Uterus (tissue), 4 donors: Measurements from ENCODE around the gene ABCE1. TPM values are rescaled to one million over a fixed set of nuclear protein-coding genes. Genes with fewer than 3 reads are reported as not detected.
"Not testable (repeated sequence)": the region's sequence is repeated elsewhere in the genome, so short reads cannot be mapped to it uniquely, and the experiment has no call there.

Source experiments
- DNase-seq, 2 donors: peaks; one replicate each; pipeline ENCODE4 v3.0.0-alpha.2; 2019 to 2020
- H3K27ac ChIP-seq, 2 donors: fragments of 200-600 bp; sonication (generic); 1 replicate in 1 of 2; 2 replicates in 1 of 2; pipeline ENCODE4 v1.5.1; 2016 to 2018
- H3K27me3 ChIP-seq, 2 donors: fragments of 200-600 bp; sonication (generic); one replicate each; pipeline ENCODE4 v1.5.1; 2018 to 2019; ENCODE audit warnings: control low read depth in 1 of 2
- H3K36me3 ChIP-seq, 2 donors: fragments of 200-600 bp; sonication (generic); one replicate each; pipeline ENCODE4 v1.5.1; 2019; ENCODE audit warnings: control low read depth in 1 of 2
- H3K4me1 ChIP-seq, 2 donors: fragments of 200-600 bp; sonication (generic); one replicate each; pipeline ENCODE4 v1.5.1; 2018 to 2019; ENCODE audit warnings: control low read depth in 1 of 2
- H3K4me3 ChIP-seq, 2 donors: fragments of 200-600 bp; sonication (generic); 1 replicate in 1 of 2; 2 replicates in 1 of 2; pipeline ENCODE4 v1.5.1; 2018 to 2019; ENCODE audit warnings: mild to moderate bottlenecking in 1 of 2
- H3K9me3 ChIP-seq, 2 donors: fragments of 200-600 bp; sonication (generic); one replicate each; pipeline ENCODE4 v1.5.1; 2019; ENCODE audit warnings: control low read depth in 1 of 2
- POLR2A ChIP-seq, 2 donors: fragments of 450-650 bp; IDR thresholded peaks; one replicate each; pipeline ENCODE4 v1.6.1; 2016; ENCODE audit warnings: antibody characterized with exemption in 2 of 2, mild to moderate bottlenecking in 1 of 2, moderate library complexity in 1 of 2
- intact Hi-C: fragments of 100-400 bp; cut with DNase I; formaldehyde crosslinking; loops from one replicate; pipeline ENCODE4 v1.15.1; 2023; ENCODE audit warnings: low total_unique reads
- total RNA-seq, 4 donors: library from RNA; depleted of rRNA in 3 of 4; stranded (reverse); fragments of >200 nt in 3 of 4; gene quantifications; one replicate each; pipeline versions ENCODE4 v1.1.0 to v1.2.4, GENCODE V29; 2014 to 2023
- TF ChIP-seq, protein P1 (sequence below), 4 experiments: fragments of 200-600 bp in 2 of 4; fragments of 450-650 bp in 2 of 4; sonication (generic) in 2 of 4; IDR thresholded peaks; one replicate each; pipeline ENCODE4 v1.5.1; 2016 to 2019; ENCODE audit warnings: antibody characterized with exemption in 4 of 4, mild to moderate bottlenecking in 2 of 4, moderate library complexity in 1 of 4
- donor health status: DM: yes; HTN: yes; CAD: no.

The ABCE1 gene
- total RNA-seq, 4 donors from 2014 or later, result 53.2 to 135 (median 83.5) TPM

DNA sequence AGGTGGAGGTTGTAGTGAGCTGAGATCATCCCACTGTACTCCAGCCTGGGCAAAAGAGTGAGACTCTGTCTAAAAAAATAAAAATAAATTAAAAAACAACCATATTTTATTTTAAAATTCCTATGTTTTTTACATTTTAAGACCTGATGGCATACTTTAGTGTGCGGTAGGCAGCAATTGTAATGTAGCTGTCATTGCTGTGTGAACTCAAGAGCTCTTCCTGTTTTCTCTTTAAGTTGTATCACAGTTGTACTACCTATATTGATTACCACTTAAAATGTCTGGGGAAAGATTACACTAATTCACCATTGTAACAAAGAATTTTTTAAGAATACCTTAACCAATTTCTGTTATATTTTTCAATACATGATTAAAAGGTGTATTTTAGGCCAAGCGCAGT lies 27.3 kb downstream of the ABCE1 start:
- DNase-seq, result no peak
- no peaks in the 10 kb centered on the region for H3K9me3 ChIP-seq
- intact Hi-C loops, result no loop called here
- H3K27ac ChIP-seq, result no peak overlapping the region
- no peak overlapping the region for H3K4me3 ChIP-seq
- no peaks in the 10 kb centered on the region for H3K4me1 ChIP-seq
- no peaks in the 10 kb centered on the region for H3K36me3 ChIP-seq
- TF ChIP-seq, protein P1, sequence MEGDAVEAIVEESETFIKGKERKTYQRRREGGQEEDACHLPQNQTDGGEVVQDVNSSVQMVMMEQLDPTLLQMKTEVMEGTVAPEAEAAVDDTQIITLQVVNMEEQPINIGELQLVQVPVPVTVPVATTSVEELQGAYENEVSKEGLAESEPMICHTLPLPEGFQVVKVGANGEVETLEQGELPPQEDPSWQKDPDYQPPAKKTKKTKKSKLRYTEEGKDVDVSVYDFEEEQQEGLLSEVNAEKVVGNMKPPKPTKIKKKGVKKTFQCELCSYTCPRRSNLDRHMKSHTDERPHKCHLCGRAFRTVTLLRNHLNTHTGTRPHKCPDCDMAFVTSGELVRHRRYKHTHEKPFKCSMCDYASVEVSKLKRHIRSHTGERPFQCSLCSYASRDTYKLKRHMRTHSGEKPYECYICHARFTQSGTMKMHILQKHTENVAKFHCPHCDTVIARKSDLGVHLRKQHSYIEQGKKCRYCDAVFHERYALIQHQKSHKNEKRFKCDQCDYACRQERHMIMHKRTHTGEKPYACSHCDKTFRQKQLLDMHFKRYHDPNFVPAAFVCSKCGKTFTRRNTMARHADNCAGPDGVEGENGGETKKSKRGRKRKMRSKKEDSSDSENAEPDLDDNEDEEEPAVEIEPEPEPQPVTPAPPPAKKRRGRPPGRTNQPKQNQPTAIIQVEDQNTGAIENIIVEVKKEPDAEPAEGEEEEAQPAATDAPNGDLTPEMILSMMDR (IDR thresholded peaks at IDR 0.05), result no peak
- TF ChIP-seq POLR2A (IDR thresholded peaks at IDR 0.05), result no peak
- no peaks in the 10 kb centered on the region for H3K27me3 ChIP-seq

DNA sequence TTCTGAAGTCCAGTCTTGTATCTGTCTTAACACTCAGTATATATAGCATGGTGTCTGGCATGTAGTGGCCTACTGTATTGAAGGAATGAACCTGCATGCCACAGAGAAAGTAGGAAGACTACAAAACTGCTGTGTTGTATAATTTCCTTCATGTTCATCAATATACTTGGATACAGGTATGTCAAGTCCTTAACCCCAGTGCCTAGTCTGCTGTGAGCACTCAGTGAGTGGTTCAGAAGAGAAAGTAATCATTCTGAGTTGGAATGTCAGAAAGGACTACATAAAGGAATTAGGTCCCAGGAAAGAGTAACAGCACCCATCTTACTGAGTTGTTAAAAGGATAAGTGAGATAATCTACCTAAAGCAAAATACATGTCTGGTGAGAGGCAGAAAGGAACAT lies 32.0 kb downstream of the ABCE1 start:
- intact Hi-C loops, result no loop called here
- Histone ChIP-seq H3K27ac (peak overlapping the region in 1 of 2 donors; percentile 46), H3K4me1 (peaks cover 0 to 4% of the 10 kb centered on the region in 2 donors), H3K4me3 (no peak overlapping the region), H3K27me3 (no peaks in the 10 kb centered on the region), H3K9me3 (no peaks in the 10 kb centered on the region), H3K36me3 (no peaks in the 10 kb centered on the region)
- DNase-seq, result no peak
- TF ChIP-seq, protein P1 (IDR thresholded peaks at IDR 0.05), result no peak
- no peak for TF ChIP-seq POLR2A (IDR thresholded peaks at IDR 0.05)

DNA sequence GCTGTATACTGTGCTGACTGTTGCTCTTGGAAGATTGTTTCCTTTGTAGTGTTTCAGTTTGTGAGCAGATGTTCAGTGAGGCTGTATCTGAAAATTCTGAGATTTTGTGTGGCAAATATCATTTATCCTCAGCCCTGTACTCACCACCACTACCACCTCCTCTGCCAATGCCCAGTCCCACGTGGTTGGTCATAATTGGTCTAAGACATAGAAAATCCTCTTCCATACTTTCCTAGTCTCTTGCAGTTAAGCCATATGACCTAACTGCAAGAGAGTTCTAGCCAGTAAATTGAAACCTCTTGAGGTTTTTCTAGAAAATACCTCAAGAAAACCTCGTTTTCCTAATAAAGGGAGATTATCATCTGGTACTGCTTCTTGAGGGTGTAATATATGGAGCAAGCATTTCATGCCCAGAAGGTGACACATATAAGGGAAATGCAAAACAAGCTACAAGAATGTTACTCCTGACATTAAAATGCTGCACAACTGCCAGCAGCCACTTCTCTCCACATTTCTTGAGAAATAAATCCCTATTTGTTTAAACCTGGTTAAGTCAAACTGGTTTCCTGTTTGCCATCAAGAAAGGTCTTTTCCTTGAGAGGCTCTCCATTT lies 32.8 kb downstream of the ABCE1 start:
- no peak for TF ChIP-seq POLR2A (IDR thresholded peaks at IDR 0.05)
- TF ChIP-seq, protein P1 (IDR thresholded peaks at IDR 0.05), result no peak
- Histone ChIP-seq H3K36me3 (no peaks in the 10 kb centered on the region), H3K9me3 (no peaks in the 10 kb centered on the region), H3K27ac (peak overlapping the region; percentile 26 to 46), H3K4me3 (no peak overlapping the region), H3K4me1 (peaks cover 0 to 4% of the 10 kb centered on the region in 2 donors), H3K27me3 (no peaks in the 10 kb centered on the region)
- intact Hi-C loops, result no loop called here
- no peak for DNase-seq

DNA sequence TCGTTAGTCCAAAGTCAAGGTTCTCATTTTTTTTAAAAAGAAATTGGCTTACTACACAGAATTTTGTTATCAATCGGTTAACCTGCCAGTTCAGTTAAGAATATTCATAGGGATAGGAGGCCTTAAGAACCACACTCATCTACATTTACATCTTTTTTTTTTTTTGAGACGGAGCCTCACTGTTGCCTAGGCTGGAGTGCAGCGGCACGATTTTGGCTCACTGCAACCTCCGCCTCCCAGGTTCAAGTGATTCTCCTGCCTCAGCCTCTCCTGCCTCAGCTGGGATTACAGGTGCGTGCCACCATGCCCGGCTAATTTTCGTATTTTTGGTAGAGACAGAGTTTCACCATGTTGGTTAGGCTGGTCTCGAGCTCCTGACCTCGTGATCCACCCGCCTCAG lies 33.7 kb downstream of the ABCE1 start:
- DNase-seq, result no peak
- no peak for TF ChIP-seq POLR2A (IDR thresholded peaks at IDR 0.05)
- TF ChIP-seq, protein P1 (IDR thresholded peaks at IDR 0.05), result no peak
- Histone ChIP-seq H3K36me3 (no peaks in the 10 kb centered on the region), H3K9me3 (no peaks in the 10 kb centered on the region), H3K4me3 (no peak overlapping the region), H3K27ac (peak overlapping the region in 1 of 2 donors; percentile 46), H3K27me3 (no peaks in the 10 kb centered on the region), H3K4me1 (peaks cover 0 to 4% of the 10 kb centered on the region in 2 donors)
- intact Hi-C loops, result no loop called here

DNA sequence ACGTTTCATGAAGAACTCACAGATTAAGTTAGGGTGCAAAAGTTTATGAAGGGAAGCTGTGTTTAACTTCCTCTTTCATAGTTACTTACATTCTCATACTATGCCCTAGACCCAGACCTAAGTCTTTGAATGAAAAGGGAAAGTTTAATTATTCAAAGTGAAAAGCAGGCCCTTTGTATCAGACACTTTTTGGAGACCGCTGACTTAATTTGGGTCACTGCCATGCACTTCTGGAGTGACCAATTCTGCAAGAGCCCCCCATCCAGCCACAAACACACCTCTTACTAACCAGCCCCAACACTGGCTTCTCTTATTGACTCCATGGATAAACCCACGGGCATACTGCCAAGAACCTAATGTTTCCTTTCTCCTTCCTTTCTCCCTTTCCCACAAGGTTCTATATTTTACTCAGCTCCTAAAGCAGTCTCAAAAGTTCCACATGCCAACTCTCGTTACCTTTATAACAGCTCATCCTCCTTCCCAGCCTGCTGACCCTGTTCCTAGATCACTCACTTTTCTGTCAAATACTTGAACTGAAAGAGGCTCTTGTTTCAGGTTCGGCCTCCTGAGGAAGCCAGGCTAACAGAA lies 34.5 kb downstream of the ABCE1 start:
- no peak overlapping the region for H3K27ac ChIP-seq
- no peaks in the 10 kb centered on the region for H3K9me3 ChIP-seq
- no peak overlapping the region for H3K4me3 ChIP-seq
- TF ChIP-seq, protein P1 (IDR thresholded peaks at IDR 0.05), result no peak
- TF ChIP-seq POLR2A (IDR thresholded peaks at IDR 0.05), result no peak
- H3K4me1 ChIP-seq, result peaks cover 0 to 4% of the 10 kb centered on the region in 2 donors
- no peaks in the 10 kb centered on the region for H3K36me3 ChIP-seq
- intact Hi-C loops, result no loop called here
- no peaks in the 10 kb centered on the region for H3K27me3 ChIP-seq
- no peak for DNase-seq

DNA sequence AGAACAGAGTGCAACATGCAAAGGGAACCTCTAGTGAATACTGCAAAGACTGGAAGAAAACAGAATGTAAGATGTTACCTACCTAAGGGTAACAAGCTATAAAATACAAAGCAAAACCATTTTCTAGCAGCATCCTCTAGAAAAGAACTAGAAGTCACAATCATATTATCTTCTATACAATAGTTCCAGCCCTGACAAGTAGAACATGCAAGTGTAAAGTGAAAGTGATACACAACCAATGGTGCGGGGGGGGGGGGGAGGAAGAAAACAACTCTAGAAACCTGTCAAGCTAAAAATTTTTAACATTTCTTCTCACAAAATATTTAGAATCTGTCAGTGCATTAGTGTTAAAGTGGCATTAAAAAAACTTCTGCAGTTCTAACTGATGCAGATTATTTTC lies 38.1 kb downstream of the ABCE1 start:
- H3K27me3 ChIP-seq, DNase-seq, H3K9me3 ChIP-seq, H3K4me1 ChIP-seq, H3K36me3 ChIP-seq, H3K4me3 ChIP-seq, H3K27ac ChIP-seq, intact Hi-C loops: not testable (repeated sequence)
